VCaP (cell line): ENCODE data around the gene NECTIN3.

Experiments used
- H3K27ac ChIP-seq: fragments of 450-650 bp; 2 replicates; pipeline ENCODE4 v1.5.1; 2017
- TF ChIP-seq, protein P1 (sequence below): fragments of 450-650 bp; conservative IDR thresholded peaks from 2 replicates; pipeline ENCODE4 v1.5.1; 2017; ENCODE audit warnings: mild to moderate bottlenecking, moderate library complexity

Gene NECTIN3

GRCh38 chr3:111040959-111041358 is 30.7 kb upstream of the NECTIN3 start:
- H3K27ac ChIP-seq = no peak overlapping the region
- TF ChIP-seq, protein P1, sequence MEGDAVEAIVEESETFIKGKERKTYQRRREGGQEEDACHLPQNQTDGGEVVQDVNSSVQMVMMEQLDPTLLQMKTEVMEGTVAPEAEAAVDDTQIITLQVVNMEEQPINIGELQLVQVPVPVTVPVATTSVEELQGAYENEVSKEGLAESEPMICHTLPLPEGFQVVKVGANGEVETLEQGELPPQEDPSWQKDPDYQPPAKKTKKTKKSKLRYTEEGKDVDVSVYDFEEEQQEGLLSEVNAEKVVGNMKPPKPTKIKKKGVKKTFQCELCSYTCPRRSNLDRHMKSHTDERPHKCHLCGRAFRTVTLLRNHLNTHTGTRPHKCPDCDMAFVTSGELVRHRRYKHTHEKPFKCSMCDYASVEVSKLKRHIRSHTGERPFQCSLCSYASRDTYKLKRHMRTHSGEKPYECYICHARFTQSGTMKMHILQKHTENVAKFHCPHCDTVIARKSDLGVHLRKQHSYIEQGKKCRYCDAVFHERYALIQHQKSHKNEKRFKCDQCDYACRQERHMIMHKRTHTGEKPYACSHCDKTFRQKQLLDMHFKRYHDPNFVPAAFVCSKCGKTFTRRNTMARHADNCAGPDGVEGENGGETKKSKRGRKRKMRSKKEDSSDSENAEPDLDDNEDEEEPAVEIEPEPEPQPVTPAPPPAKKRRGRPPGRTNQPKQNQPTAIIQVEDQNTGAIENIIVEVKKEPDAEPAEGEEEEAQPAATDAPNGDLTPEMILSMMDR = no peak

- TF ChIP-seq, protein P1 = no peak
- no peak overlapping the region for H3K27ac ChIP-seq
These were observed 26.1 kb upstream of the NECTIN3 start for GRCh38 chr3:111045564-111045963.

DNA sequence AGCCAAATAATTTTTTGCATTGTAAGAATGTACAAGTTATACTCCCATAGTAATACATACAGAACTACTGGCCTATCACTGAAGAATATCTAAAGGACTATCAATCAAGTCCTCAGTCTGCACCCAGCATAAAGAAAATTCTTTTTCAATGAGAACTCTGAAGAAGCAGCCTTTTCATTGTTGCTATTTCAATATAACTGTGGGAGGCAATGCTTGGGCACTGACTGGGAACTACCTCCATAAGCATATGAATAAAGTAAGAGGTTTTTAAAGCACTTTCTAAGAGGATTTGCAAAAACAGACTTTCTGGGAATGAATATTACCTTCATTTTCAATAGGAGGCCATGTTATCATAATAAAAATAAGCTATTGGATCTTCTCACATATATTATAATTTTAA is 24.6 kb upstream of the NECTIN3 start:
- no peak overlapping the region for H3K27ac ChIP-seq
- TF ChIP-seq, protein P1 = no peak

DNA sequence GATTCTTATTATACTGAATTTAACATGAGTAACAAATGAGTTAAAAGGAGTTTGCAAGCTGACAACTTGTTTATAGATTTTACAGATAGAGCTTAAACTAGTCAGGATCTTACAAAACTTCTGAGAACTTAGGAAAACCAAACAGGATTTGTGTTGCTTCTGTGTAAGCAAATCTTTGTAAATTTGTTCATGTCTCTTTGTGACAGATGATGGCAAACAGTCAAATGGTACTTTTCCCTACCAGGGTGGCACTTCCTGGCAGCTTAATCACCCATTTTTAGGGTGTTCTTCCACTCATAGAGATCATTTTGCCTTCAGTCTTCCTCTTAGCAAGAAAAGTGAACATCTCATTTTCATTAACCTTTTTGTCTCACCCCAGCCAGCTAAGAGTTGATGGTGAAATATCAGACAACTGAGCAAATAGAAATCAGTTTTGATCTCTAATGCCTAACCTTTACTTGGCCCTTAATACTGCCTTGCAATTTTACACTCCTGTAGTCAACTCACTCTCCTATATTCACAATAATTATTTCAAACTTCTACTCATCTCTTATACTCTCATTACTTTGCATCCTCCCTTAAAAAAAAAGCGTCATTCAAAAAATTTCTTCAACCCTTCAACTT is 23.7 kb upstream of the NECTIN3 start:
- TF ChIP-seq, protein P1 = no peak
- H3K27ac ChIP-seq = no peak overlapping the region

DNA sequence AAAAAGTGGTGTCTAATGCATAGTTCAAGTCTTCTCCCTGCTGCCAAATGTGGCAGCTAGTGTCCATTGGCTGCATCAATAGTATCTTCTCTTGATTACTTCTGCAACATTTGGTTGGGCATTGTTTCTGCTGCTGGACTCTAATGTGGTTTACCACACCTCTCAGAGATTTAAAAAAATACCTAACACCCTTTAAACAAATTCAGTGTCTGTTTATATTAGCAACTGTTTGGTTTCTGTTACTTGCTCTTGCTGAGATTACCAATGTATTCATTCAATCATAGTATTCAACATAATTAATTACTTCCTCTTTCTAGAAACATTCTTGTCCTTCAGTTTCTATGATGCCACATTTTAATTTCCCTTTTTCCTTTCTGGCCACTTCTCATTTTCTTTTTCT is 20.3 kb upstream of the NECTIN3 start:
- TF ChIP-seq, protein P1 = no peak
- H3K27ac ChIP-seq = no peak overlapping the region

- TF ChIP-seq, protein P1 = no peak
- no peak overlapping the region for H3K27ac ChIP-seq
These were observed 3.0 kb upstream of the NECTIN3 start for GRCh38 chr3:111068574-111068973.

DNA sequence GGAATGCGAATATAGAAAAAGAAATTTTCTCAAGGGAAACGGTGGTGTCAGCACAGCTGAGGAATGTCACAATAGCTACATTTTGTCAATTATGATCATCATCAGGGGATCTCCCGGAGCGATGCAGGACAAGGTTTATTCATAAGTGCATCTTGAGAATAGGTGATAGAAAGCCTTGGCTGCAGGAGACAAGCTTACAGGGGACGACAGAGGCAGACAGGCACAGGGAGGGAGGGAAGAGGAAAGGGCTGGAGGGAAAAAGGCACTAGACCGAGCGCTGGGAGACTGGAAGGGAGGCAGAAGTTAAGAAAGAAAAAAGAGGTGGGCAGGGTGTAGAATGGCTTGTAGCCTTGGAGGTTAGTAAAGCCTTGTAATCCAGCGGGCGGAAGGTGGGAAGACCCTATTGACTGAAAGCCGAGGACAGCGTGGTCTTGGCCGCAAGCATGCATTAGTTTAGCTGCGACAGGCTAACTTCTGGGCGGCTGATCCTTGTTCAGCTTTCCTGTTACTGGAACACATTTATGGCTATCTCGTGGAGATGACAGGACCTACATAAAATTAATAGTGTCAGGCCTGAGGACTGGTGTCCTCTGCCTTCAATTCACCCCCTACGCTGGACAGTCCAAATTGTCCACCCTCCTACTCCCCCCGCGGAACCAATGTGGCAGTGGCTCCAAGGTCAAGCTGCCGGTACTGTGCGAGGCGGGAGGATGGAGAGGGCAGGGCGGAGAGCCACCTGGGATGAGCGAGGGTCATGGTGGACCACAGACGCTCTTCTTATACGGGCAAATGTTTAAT is 1.4 kb upstream of the NECTIN3 start:
- H3K27ac ChIP-seq = peak overlapping the region; percentile 91
- TF ChIP-seq, protein P1 = no peak
